CD14-positive monocyte (primary cell): ENCODE measurements around the gene PDE4D. TPM values are rescaled to one million over a fixed set of nuclear protein-coding genes. Genes with fewer than 3 reads are reported as not detected.

Experiments used
- DNase-seq, 3 donors: peaks; one replicate each; pipeline ENCODE4 v3.0.0-alpha.2; 2011 to 2022
- H2AFZ ChIP-seq: 2 replicates; pipeline ENCODE4 v1.6.0; 2012; ENCODE audit warnings: mild to moderate bottlenecking, low read depth, low read length, inconsistent platforms; ENCODE audit not compliant: insufficient read depth, poor library complexity, severe bottlenecking
- H3K27ac ChIP-seq, 2 donors: 1 replicate in 1 of 2; 2 replicates in 1 of 2; pipeline ENCODE4 v1.5.1; 2012 to 2013; ENCODE audit warnings: low read length in 2 of 2, control low read depth in 1 of 2, inconsistent platforms in 1 of 2, low read depth in 1 of 2, mild to moderate bottlenecking in 1 of 2
- H3K27me3 ChIP-seq, 2 donors: one replicate each; pipeline versions ENCODE4 v1.6.0 to v1.6.1; 2011 to 2013; ENCODE audit warnings: low read length in 2 of 2; ENCODE audit not compliant: control insufficient read depth in 2 of 2, insufficient read depth in 2 of 2
- H3K36me3 ChIP-seq, 2 donors: replicated peaks in 1 of 2; 1 replicate in 1 of 2; 2 replicates in 1 of 2; pipeline versions ENCODE4 v1.5.1 to v1.6.1; 2012 to 2013; ENCODE audit warnings: low read length in 2 of 2, control low read depth in 1 of 2, inconsistent platforms in 1 of 2, mild to moderate bottlenecking in 1 of 2; ENCODE audit not compliant: insufficient read depth in 2 of 2, control insufficient read depth in 1 of 2
- H3K4me1 ChIP-seq, 2 donors: 1 replicate in 1 of 2; 2 replicates in 1 of 2; pipeline versions ENCODE4 v1.5.1 to v1.6.1; 2012 to 2013; ENCODE audit warnings: low read length in 2 of 2, control low read depth in 1 of 2, inconsistent platforms in 1 of 2, mild to moderate bottlenecking in 1 of 2, moderate library complexity in 1 of 2; ENCODE audit not compliant: insufficient read depth in 2 of 2, control insufficient read depth in 1 of 2
- H3K4me2 ChIP-seq: replicated peaks from 2 replicates; pipeline ENCODE3; 2012; ENCODE audit warnings: low read length, moderate library complexity, mild to moderate bottlenecking; ENCODE audit not compliant: poor library complexity, severe bottlenecking; ENCODE audit errors: extremely low read depth
- H3K4me3 ChIP-seq, 3 experiments: fragments of 200-600 bp in 1 of 3; sonication (generic) in 1 of 3; replicated peaks in 1 of 3; 1 replicate in 2 of 3; 2 replicates in 1 of 3; pipeline ENCODE4 v1.5.1; 2011 to 2013; ENCODE audit warnings: low read length in 3 of 3, mild to moderate bottlenecking in 3 of 3, control low read depth in 2 of 3, low read depth in 2 of 3, inconsistent platforms in 1 of 3, moderate library complexity in 1 of 3
- H3K79me2 ChIP-seq: 2 replicates; pipeline ENCODE4 v1.6.0; 2012; ENCODE audit warnings: mild to moderate bottlenecking, control low read depth, inconsistent platforms, low read length, moderate library complexity; ENCODE audit not compliant: insufficient read depth
- H3K9ac ChIP-seq: 2 replicates; pipeline ENCODE4 v1.6.0; 2017; ENCODE audit warnings: low read length, mild to moderate bottlenecking; ENCODE audit not compliant: insufficient read depth, poor library complexity, severe bottlenecking
- H3K9me3 ChIP-seq, 2 donors: replicated peaks in 1 of 2; 1 replicate in 1 of 2; 2 replicates in 1 of 2; pipeline versions ENCODE4 v1.5.1 to v1.6.1; 2012 to 2013; ENCODE audit warnings: low read length in 2 of 2, control low read depth in 1 of 2; ENCODE audit not compliant: control insufficient read depth in 1 of 2, insufficient read depth in 1 of 2
- H4K20me1 ChIP-seq: 2 replicates; pipeline ENCODE4 v1.6.0; 2012; ENCODE audit warnings: mild to moderate bottlenecking, low read length, control low read depth, moderate library complexity; ENCODE audit not compliant: insufficient read depth
- H3K27ac Mint-ChIP-seq, 7 donors: one replicate each; pipeline ENCODE4 v1.8.0; 2020; ENCODE audit warnings: mild to moderate bottlenecking in 7 of 7, mixed read lengths in 7 of 7, moderate library complexity in 6 of 7, inconsistent platforms in 2 of 7
- H3K27me3 Mint-ChIP-seq, 3 donors: one replicate each; pipeline ENCODE4 v1.8.0; 2021 to 2022; ENCODE audit warnings: low read depth in 3 of 3, mild to moderate bottlenecking in 3 of 3, mixed read lengths in 3 of 3, moderate library complexity in 3 of 3, inconsistent platforms in 1 of 3
- H3K36me3 Mint-ChIP-seq, 2 donors: one replicate each; pipeline ENCODE4 v1.8.0; 2020; ENCODE audit warnings: mixed read lengths in 2 of 2, inconsistent platforms in 1 of 2, mild to moderate bottlenecking in 1 of 2
- H3K4me1 Mint-ChIP-seq: one replicate; pipeline ENCODE4 v1.8.0; 2020; ENCODE audit warnings: mild to moderate bottlenecking, mixed read lengths
- H3K4me3 Mint-ChIP-seq, 2 donors: one replicate each; pipeline ENCODE4 v1.8.0; 2020; ENCODE audit warnings: mild to moderate bottlenecking in 2 of 2, mixed read lengths in 2 of 2, moderate library complexity in 1 of 2
- H3K9me3 Mint-ChIP-seq, 7 donors: one replicate each; pipeline ENCODE4 v1.8.0; 2020 to 2022; ENCODE audit warnings: mixed read lengths in 7 of 7, mild to moderate bottlenecking in 6 of 7, moderate library complexity in 6 of 7, inconsistent platforms in 2 of 7
- CTCF ChIP-seq: fragments of 200-600 bp; IDR thresholded peaks from one replicate; pipeline ENCODE4 v1.8.0; 2022; ENCODE audit warnings: antibody characterized with exemption, mild to moderate bottlenecking
- WGBS: methylation state at CpG from one replicate; pipeline ENCODE4 v1.1.5; 2013; ENCODE audit warnings: missing lambda C conversion rate; ENCODE audit not compliant: insufficient coverage; 5-methylcytosine and 5-hydroxymethylcytosine counted together
- intact Hi-C, 2 donors: fragments of 100-400 bp; cut with micrococcal nuclease; formaldehyde crosslinking; loops; one replicate each; pipeline versions ENCODE4 v1.15.0 to v1.15.1; 2023
- polyA plus RNA-seq, 3 donors: library from polyadenylated mRNA; depleted of rRNA in 1 of 3; unstranded in 2 of 3; stranded (reverse) in 1 of 3; fragments of 300-500 nt in 2 of 3; fragments of >200 nt in 1 of 3; fragmentation: Illumina TruSeq in 2 of 3; gene quantifications; 1 replicate in 2 of 3; 2 replicates in 1 of 3; pipeline ENCODE4 v1.2.3, GENCODE V29; 2012 to 2021

Gene PDE4D
- polyA plus RNA-seq, 3 donors = 1.9 to 3.4 (median 2.8) TPM

- intact Hi-C loops = no loop called here
- Mint-ChIP-seq H3K4me1 (no peaks in the 10 kb centered on the region), H3K4me3 (no peak overlapping the region), H3K27ac (no peak overlapping the region), H3K36me3 (peaks cover 6 to 8% of the 10 kb centered on the region in 2 donors), H3K27me3 (peaks cover 0 to 2% (median 0%) of the 10 kb centered on the region in 3 donors), H3K9me3 (peaks cover 0 to 3% (median 0%) of the 10 kb centered on the region in 7 donors)
- Histone ChIP-seq H3K9me3 (no peaks in the 10 kb centered on the region), H4K20me1 (no peaks in the 10 kb centered on the region), H3K4me2 (no peak overlapping the region), H3K27me3 (no peaks in the 10 kb centered on the region), H3K27ac (no peak overlapping the region), H3K4me1 (no peaks in the 10 kb centered on the region), H3K36me3 (no peaks in the 10 kb centered on the region), H3K79me2 (no peaks in the 10 kb centered on the region), H3K9ac (no peak overlapping the region), H2AFZ (no peak overlapping the region), H3K4me3 (no peak overlapping the region)
- no peak for TF ChIP-seq CTCF
- no peak for DNase-seq
- WGBS = 100% methylated on average over 3 of the region's 3 CpGs
Measured at GRCh38 chr5:59864718-59865117, 28.8 kb downstream of the PDE4D start.

- H3K36me3 Mint-ChIP-seq = peaks cover 6 to 8% of the 10 kb centered on the region in 2 donors
- H3K4me3 ChIP-seq = no peak overlapping the region
- no peaks in the 10 kb centered on the region for H4K20me1 ChIP-seq
- H3K27me3 ChIP-seq = no peaks in the 10 kb centered on the region
- no peak for DNase-seq
- no peaks in the 10 kb centered on the region for H3K9me3 ChIP-seq
- intact Hi-C loops = no loop called here
- no peaks in the 10 kb centered on the region for H3K4me1 Mint-ChIP-seq
- 88% methylated on average over 2 of the region's 5 CpGs for WGBS
- H3K4me3 Mint-ChIP-seq = no peak overlapping the region
- TF ChIP-seq CTCF = no peak
- H3K27me3 Mint-ChIP-seq = peaks cover 0 to 2% (median 0%) of the 10 kb centered on the region in 3 donors
- no peaks in the 10 kb centered on the region for H3K36me3 ChIP-seq
- H2AFZ ChIP-seq = no peak overlapping the region
- peaks cover 0 to 3% (median 0%) of the 10 kb centered on the region in 7 donors for H3K9me3 Mint-ChIP-seq
- no peak overlapping the region for H3K4me2 ChIP-seq
- H3K27ac ChIP-seq = no peak overlapping the region
- no peaks in the 10 kb centered on the region for H3K79me2 ChIP-seq
- no peaks in the 10 kb centered on the region for H3K4me1 ChIP-seq
- H3K9ac ChIP-seq = no peak overlapping the region
- no peak overlapping the region for H3K27ac Mint-ChIP-seq
Measured at GRCh38 chr5:59863777-59864176, 29.7 kb downstream of the PDE4D start.
